ENCODE measurements around the gene CATSPERE. TPM values are rescaled to one million over a fixed set of nuclear protein-coding genes. Genes with fewer than 3 reads are reported as not detected.
"Not testable (repeated sequence)": the region's sequence is repeated elsewhere in the genome, so short reads cannot be mapped to it uniquely, and the experiment has no call there.

The CATSPERE gene
- total RNA-seq, 1 donor from 2014 or later: 0.86 TPM

- peak overlapping the region; percentile 7 for H2AFZ ChIP-seq (replicated peaks)
- H3K36me3 ChIP-seq: no peaks in the 10 kb centered on the region
- no peaks in the 10 kb centered on the region for H3F3A ChIP-seq (ENCODE audit: low read depth)
- DNase-seq (ENCODE audit: low spot score): no peak
- H3K4me1 ChIP-seq: no peaks in the 10 kb centered on the region
- no peak overlapping the region for H3K27ac ChIP-seq
- no peak overlapping the region for H3K4me3 ChIP-seq
- Mint-ChIP-seq H3K9me3 (peaks cover 14% of the 10 kb centered on the region), H3K4me1 (no peaks in the 10 kb centered on the region), H3K27me3 (ENCODE audit: insufficient read depth, low read depth) (no peaks in the 10 kb centered on the region), H3K27ac (no peak overlapping the region), H3K36me3 (no peaks in the 10 kb centered on the region), H3K4me3 (no peak overlapping the region)
- H3K79me2 ChIP-seq (ENCODE audit: low read depth): no peaks in the 10 kb centered on the region
- H3K9ac ChIP-seq: no peak overlapping the region
- H4K20me1 ChIP-seq (ENCODE audit: low read depth): no peaks in the 10 kb centered on the region
- no peaks in the 10 kb centered on the region for H3K27me3 ChIP-seq
- no peak for TF ChIP-seq EZH2phosphoT487 (IDR thresholded peaks at IDR 0.05)
- no peak for TF ChIP-seq CTCF (IDR thresholded peaks at IDR 0.05)
- no peak for TF ChIP-seq EZH2 (IDR thresholded peaks at IDR 0.05)
- no peaks in the 10 kb centered on the region for H3K9me3 ChIP-seq (ENCODE audit: low read depth)
- no peak overlapping the region for H3K4me2 ChIP-seq
These were observed 35.1 kb downstream of the CATSPERE start for GRCh38 chr1:244496186-244496585.

GRCh38 chr1:244497805-244498204 is 36.7 kb downstream of the CATSPERE start:
- Histone ChIP-seq H3K9ac (no peak overlapping the region), H3K27ac (no peak overlapping the region), H3F3A (ENCODE audit: low read depth) (no peaks in the 10 kb centered on the region), H3K4me3 (no peak overlapping the region), H4K20me1 (ENCODE audit: low read depth) (no peaks in the 10 kb centered on the region), H3K4me2 (no peak overlapping the region), H3K27me3 (no peaks in the 10 kb centered on the region), H3K79me2 (ENCODE audit: low read depth) (no peaks in the 10 kb centered on the region), H3K4me1 (no peaks in the 10 kb centered on the region), H2AFZ (replicated peaks) (no peak overlapping the region), H3K36me3 (no peaks in the 10 kb centered on the region), H3K9me3 (ENCODE audit: low read depth) (no peaks in the 10 kb centered on the region)
- Mint-ChIP-seq H3K27ac (no peak overlapping the region), H3K9me3 (peaks cover 14% of the 10 kb centered on the region), H3K36me3 (no peaks in the 10 kb centered on the region), H3K4me1 (no peaks in the 10 kb centered on the region), H3K27me3 (ENCODE audit: insufficient read depth, low read depth) (no peaks in the 10 kb centered on the region), H3K4me3 (no peak overlapping the region)
- TF ChIP-seq EZH2 (IDR thresholded peaks at IDR 0.05) (no peak), CTCF (IDR thresholded peaks at IDR 0.05) (no peak), EZH2phosphoT487 (IDR thresholded peaks at IDR 0.05) (no peak)
- no peak for DNase-seq (ENCODE audit: low spot score)

GRCh38 chr1:244499484-244499883 is 38.4 kb downstream of the CATSPERE start:
- not testable (repeated sequence) for H3F3A ChIP-seq (ENCODE audit: low read depth); H3K4me1 ChIP-seq; H3K27ac Mint-ChIP-seq; H2AFZ ChIP-seq (replicated peaks); H3K79me2 ChIP-seq (ENCODE audit: low read depth); H3K27me3 Mint-ChIP-seq (ENCODE audit: insufficient read depth, low read depth); H3K9me3 ChIP-seq (ENCODE audit: low read depth); H3K36me3 Mint-ChIP-seq; H3K4me2 ChIP-seq; H3K36me3 ChIP-seq; H3K9ac ChIP-seq; H3K27ac ChIP-seq; H4K20me1 ChIP-seq (ENCODE audit: low read depth); H3K4me1 Mint-ChIP-seq; H3K27me3 ChIP-seq; H3K4me3 ChIP-seq; DNase-seq (ENCODE audit: low spot score); H3K4me3 Mint-ChIP-seq
- peaks cover 14% of the 10 kb centered on the region for H3K9me3 Mint-ChIP-seq

GRCh38 chr1:244500515-244500914 is 39.4 kb downstream of the CATSPERE start:
- H3K27ac Mint-ChIP-seq; DNase-seq (ENCODE audit: low spot score); H3K9me3 ChIP-seq (ENCODE audit: low read depth); H3K27me3 ChIP-seq; H3F3A ChIP-seq (ENCODE audit: low read depth); H3K36me3 ChIP-seq; H2AFZ ChIP-seq (replicated peaks); H3K36me3 Mint-ChIP-seq; H3K4me3 ChIP-seq; H3K4me1 ChIP-seq; H3K27ac ChIP-seq; H3K4me2 ChIP-seq; H3K4me1 Mint-ChIP-seq; H3K9ac ChIP-seq; H4K20me1 ChIP-seq (ENCODE audit: low read depth); H3K79me2 ChIP-seq (ENCODE audit: low read depth); H3K27me3 Mint-ChIP-seq (ENCODE audit: insufficient read depth, low read depth); H3K4me3 Mint-ChIP-seq: not testable (repeated sequence)
- H3K9me3 Mint-ChIP-seq: peaks cover 14% of the 10 kb centered on the region

All from neural progenitor cell (in vitro differentiated cells).